ENCODE results near the gene CALN1. TPM values are rescaled to one million over a fixed set of nuclear protein-coding genes. Genes with fewer than 3 reads are reported as not detected.

CALN1 gene
- total and polyA plus RNA-seq, 4 donors, result 0.02 to 0.91 (median 0.03) TPM

DNA sequence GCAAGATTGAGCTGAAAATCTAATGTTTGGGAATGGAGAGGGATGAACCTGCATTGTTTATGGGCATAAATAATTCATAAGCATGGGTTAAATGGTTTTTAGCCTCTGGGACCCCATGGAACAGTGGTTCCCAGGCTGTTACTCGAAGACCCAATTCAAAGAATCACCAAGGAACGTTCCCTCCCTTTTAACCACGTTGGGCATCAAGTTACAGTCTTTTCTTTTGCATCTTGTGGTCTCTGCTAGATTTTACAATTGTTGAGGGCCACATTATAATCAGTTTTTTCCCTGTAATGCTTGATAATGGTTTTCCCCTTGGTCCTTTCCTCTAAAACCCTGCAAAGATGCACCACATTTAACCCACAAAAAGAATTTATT, 2.5 kb downstream of the CALN1 start:
- no peak for DNase-seq
- TF ChIP-seq, protein P1, sequence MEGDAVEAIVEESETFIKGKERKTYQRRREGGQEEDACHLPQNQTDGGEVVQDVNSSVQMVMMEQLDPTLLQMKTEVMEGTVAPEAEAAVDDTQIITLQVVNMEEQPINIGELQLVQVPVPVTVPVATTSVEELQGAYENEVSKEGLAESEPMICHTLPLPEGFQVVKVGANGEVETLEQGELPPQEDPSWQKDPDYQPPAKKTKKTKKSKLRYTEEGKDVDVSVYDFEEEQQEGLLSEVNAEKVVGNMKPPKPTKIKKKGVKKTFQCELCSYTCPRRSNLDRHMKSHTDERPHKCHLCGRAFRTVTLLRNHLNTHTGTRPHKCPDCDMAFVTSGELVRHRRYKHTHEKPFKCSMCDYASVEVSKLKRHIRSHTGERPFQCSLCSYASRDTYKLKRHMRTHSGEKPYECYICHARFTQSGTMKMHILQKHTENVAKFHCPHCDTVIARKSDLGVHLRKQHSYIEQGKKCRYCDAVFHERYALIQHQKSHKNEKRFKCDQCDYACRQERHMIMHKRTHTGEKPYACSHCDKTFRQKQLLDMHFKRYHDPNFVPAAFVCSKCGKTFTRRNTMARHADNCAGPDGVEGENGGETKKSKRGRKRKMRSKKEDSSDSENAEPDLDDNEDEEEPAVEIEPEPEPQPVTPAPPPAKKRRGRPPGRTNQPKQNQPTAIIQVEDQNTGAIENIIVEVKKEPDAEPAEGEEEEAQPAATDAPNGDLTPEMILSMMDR (IDR thresholded peaks at IDR 0.05; ENCODE audit: control extremely low read depth, extremely low read depth), result no peak
- H3K4me1 ChIP-seq (ENCODE audit: control insufficient read depth in 5 of 5, insufficient read depth in 5 of 5, low read length in 5 of 5), result no peaks in the 10 kb centered on the region
- H3K27me3 ChIP-seq (ENCODE audit: control insufficient read depth in 3 of 3, insufficient read depth in 3 of 3, low read length in 2 of 3), result no peaks in the 10 kb centered on the region
- no peaks in the 10 kb centered on the region for H3K36me3 ChIP-seq (ENCODE audit: control insufficient read depth in 4 of 4, insufficient read depth in 4 of 4, low read length in 4 of 4)
- WGBS, 2 donors, result 55 to 74% methylated on average over 3 of the region's 3 CpGs
- H3K27ac ChIP-seq (ENCODE audit: low read depth in 1 of 2, low read length in 1 of 2), result no peak overlapping the region
- H3K9ac ChIP-seq (ENCODE audit: insufficient read depth in 1 of 2, low read length in 2 of 2), result no peak overlapping the region
- peaks cover 0 to 14% (median 0%) of the 10 kb centered on the region in 4 donors for H3K9me3 ChIP-seq (ENCODE audit: control insufficient read depth in 4 of 4, insufficient read depth in 3 of 4, low read length in 3 of 4)
- no peak overlapping the region for H3K4me3 ChIP-seq
- no peak for ATAC-seq (ENCODE audit: insufficient read depth, low FRiP score)

DNA sequence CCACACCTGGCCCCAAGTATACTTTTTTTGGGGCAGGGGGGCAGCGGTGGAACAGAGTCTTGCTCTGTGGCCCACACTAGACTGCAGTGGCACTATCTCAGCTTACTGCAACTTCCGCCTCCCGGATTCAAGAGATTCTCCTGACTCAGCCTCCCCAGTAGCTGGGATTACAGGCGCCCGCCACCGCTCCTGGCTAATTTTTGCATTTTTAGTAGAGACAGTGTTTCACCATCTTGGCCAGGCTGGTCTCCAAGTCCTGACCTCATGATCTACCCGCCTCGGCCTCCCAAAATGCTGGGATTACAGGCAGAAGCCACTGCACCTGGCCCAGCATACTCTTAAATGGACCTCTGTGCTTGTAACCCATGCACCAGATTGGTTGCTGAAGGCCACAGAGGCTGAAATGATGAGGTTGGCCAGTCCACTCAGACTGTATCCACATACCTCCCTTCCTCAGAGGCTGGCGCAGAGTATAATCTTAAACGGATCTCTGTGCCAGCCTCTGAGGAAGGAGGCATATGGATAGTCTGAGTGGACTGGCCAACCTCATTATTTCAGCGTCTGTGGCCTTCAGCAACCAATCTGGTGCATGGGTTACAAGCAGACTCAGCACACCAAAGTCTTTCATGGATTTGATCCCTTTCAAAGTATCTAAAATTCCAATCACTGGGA, 3.0 kb downstream of the CALN1 start:
- no peak for ATAC-seq (ENCODE audit: insufficient read depth, low FRiP score)
- Histone ChIP-seq H3K9ac (ENCODE audit: insufficient read depth in 1 of 2, low read length in 2 of 2) (no peak overlapping the region), H3K4me3 (no peak overlapping the region), H3K4me1 (ENCODE audit: control insufficient read depth in 5 of 5, insufficient read depth in 5 of 5, low read length in 5 of 5) (no peaks in the 10 kb centered on the region), H3K27me3 (ENCODE audit: control insufficient read depth in 3 of 3, insufficient read depth in 3 of 3, low read length in 2 of 3) (no peaks in the 10 kb centered on the region), H3K27ac (ENCODE audit: low read depth in 1 of 2, low read length in 1 of 2) (no peak overlapping the region), H3K36me3 (ENCODE audit: control insufficient read depth in 4 of 4, insufficient read depth in 4 of 4, low read length in 4 of 4) (no peaks in the 10 kb centered on the region), H3K9me3 (ENCODE audit: control insufficient read depth in 4 of 4, insufficient read depth in 3 of 4, low read length in 3 of 4) (peaks cover 0 to 14% (median 0%) of the 10 kb centered on the region in 4 donors)
- TF ChIP-seq, protein P1 (IDR thresholded peaks at IDR 0.05; ENCODE audit: control extremely low read depth, extremely low read depth), result no peak
- WGBS, 2 donors, result 96% methylated on average over 11 of the region's 11 CpGs
- no peak for DNase-seq

DNA sequence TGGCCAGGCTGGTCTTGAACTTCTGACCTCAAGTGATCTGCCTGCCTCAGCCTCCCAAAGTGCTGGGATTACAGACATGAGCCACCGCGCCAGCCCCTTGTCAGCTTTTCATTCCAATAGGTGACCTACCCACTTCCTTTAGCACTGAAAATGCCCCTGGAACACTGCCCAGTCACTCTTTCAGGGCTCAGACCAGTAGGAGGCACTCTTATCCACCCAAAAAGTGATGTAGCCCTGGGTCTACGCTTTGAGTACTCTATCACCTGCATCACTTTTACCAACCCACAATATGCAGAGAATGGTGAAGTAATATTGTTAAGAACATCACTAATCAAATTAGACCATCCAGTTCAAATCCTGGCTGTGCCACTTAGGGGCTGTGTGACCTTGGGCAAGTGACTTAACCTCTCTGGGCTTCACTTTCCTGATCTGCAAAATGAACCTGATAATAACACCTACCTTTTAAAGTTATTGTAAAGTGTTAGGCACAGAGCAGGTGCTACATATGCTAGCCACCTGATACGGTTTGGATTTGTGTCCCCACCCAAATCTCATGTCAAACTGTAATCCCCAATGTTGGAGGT, 5.2 kb downstream of the CALN1 start:
- Histone ChIP-seq H3K9ac (ENCODE audit: insufficient read depth in 1 of 2, low read length in 2 of 2) (no peak overlapping the region), H3K36me3 (ENCODE audit: control insufficient read depth in 4 of 4, insufficient read depth in 4 of 4, low read length in 4 of 4) (no peaks in the 10 kb centered on the region), H3K9me3 (ENCODE audit: control insufficient read depth in 4 of 4, insufficient read depth in 3 of 4, low read length in 3 of 4) (peaks cover 0 to 15% (median 0%) of the 10 kb centered on the region in 4 donors), H3K27me3 (ENCODE audit: control insufficient read depth in 3 of 3, insufficient read depth in 3 of 3, low read length in 2 of 3) (peaks cover 0 to 2% (median 0%) of the 10 kb centered on the region in 3 donors), H3K4me1 (ENCODE audit: control insufficient read depth in 5 of 5, insufficient read depth in 5 of 5, low read length in 5 of 5) (no peaks in the 10 kb centered on the region), H3K27ac (ENCODE audit: low read depth in 1 of 2, low read length in 1 of 2) (no peak overlapping the region), H3K4me3 (no peak overlapping the region)
- WGBS, 2 donors, result 85 to 91% methylated on average over 4 of the region's 4 CpGs
- TF ChIP-seq, protein P1 (IDR thresholded peaks at IDR 0.05; ENCODE audit: control extremely low read depth, extremely low read depth), result no peak
- no peak for DNase-seq
- ATAC-seq (ENCODE audit: insufficient read depth, low FRiP score), result no peak
